A549 (cell line): ENCODE results near the gene TBC1D32. TPM values are rescaled to one million over a fixed set of nuclear protein-coding genes. Genes with fewer than 3 reads are reported as not detected.

Experiments used
- ATAC-seq, 2 experiments: fragments of 200-7000 bp in 1 of 2; fragments of >200 bp in 1 of 2; cut with Nextera tagmentation in 1 of 2; cut with Tn5 transposase in 1 of 2; 3 replicates each; pipeline versions ENCODE4 v1.8.0 to v1.9.1; 2018 to 2020; ENCODE audit warnings: mild to moderate bottlenecking in 1 of 2, moderate library complexity in 1 of 2
- CTCF ChIA-PET: fragments of 300-600 bp; sonication (Branson Sonifier 250); formaldehyde crosslinking; extraction: SDS; loops from one replicate; lab custom pipeline; 2021; ENCODE audit warnings: antibody characterized with exemption, inconsistent platforms; lab: Yijun Ruan, JAX
- POLR2A ChIA-PET: fragments of 350-600 bp; formaldehyde crosslinking; extraction: SDS; loops from one replicate; lab custom pipeline; 2021; ENCODE audit warnings: antibody characterized with exemption, inconsistent platforms; lab: Yijun Ruan, JAX
- DNase-seq, 2 experiments: peaks; one replicate each; pipeline versions ENCODE4 v3.0.0 to v3.0.0-alpha.2; 2011 to 2016; ENCODE audit warnings: low read depth in 1 of 2, low spot score in 1 of 2
- FAIRE-seq: peaks from 2 replicates; lab custom pipeline; 2011; peaks lifted over from hg19 to GRCh38; lab: Jason Lieb, UNC
- H3K27ac ChIP-seq, 2 experiments: fragments of >200 bp; sonication (Bioruptor Twin); formaldehyde crosslinking; 3 replicates each; pipeline ENCODE4 v1.5.1; 2016 to 2017
- H3K4me1 ChIP-seq: fragments of >200 bp; sonication (Bioruptor Twin); formaldehyde crosslinking; 3 replicates; pipeline ENCODE4 v1.6.1; 2016
- H3K4me2 ChIP-seq: fragments of >200 bp; sonication (Bioruptor Twin); formaldehyde crosslinking; 3 replicates; pipeline ENCODE4 v1.6.1; 2016
- H3K4me3 ChIP-seq: fragments of >200 bp; sonication (Bioruptor Twin); formaldehyde crosslinking; 3 replicates; pipeline ENCODE4 v1.5.1; 2016
- H3K9me3 ChIP-seq: fragments of >200 bp; sonication (Bioruptor Twin); formaldehyde crosslinking; 3 replicates; pipeline ENCODE4 v1.6.1; 2016
- BHLHE40 ChIP-seq: IDR thresholded peaks from 2 replicates; pipeline ENCODE4 v1.6.1; 2012; ENCODE audit warnings: low read depth, low read length, inconsistent platforms
- CBX8 ChIP-seq: fragments of 200-600 bp; sonication (generic); IDR thresholded peaks from 2 replicates; pipeline ENCODE4 v1.6.1; 2016
- CEBPB ChIP-seq, 2 experiments: fragments of >200 bp in 1 of 2; sonication (Bioruptor Twin) in 1 of 2; formaldehyde crosslinking in 1 of 2; IDR thresholded peaks; 2 replicates each; pipeline ENCODE4 v1.6.1; 2012 to 2016
- E2F6 ChIP-seq: IDR thresholded peaks from 2 replicates; pipeline ENCODE4 v1.6.1; 2012; ENCODE audit warnings: low read depth, borderline replicate concordance
- EHMT2 ChIP-seq: fragments of 200-600 bp; sonication (generic); IDR thresholded peaks from 2 replicates; pipeline ENCODE4 v1.6.1; 2016; ENCODE audit warnings: antibody characterized with exemption, low read depth, mild to moderate bottlenecking, moderate library complexity
- ELK1 ChIP-seq: fragments of 150-350 bp; IDR thresholded peaks from 2 replicates; pipeline ENCODE4 v1.6.1; 2014; ENCODE audit warnings: low read depth, mild to moderate bottlenecking, low read length
- EP300 ChIP-seq, 2 experiments: fragments of >200 bp; sonication (Bioruptor Twin); formaldehyde crosslinking; IDR thresholded peaks; 2 replicates in 1 of 2; 3 replicates in 1 of 2; pipeline ENCODE4 v1.6.1; 2016 to 2017
- FOSB ChIP-seq: fragments of 250-450 bp; sonication (Bioruptor Pico); IDR thresholded peaks from 2 replicates; pipeline ENCODE4 v1.5.0; 2020; ENCODE audit warnings: mild to moderate bottlenecking, moderate library complexity
- FOXS1 ChIP-seq: fragments of 250-450 bp; sonication (Bioruptor Pico); IDR thresholded peaks from 2 replicates; pipeline ENCODE4 v1.5.0; 2020; ENCODE audit warnings: mild to moderate bottlenecking, moderate library complexity
- HES2 ChIP-seq: fragments of >200 bp; sonication (Bioruptor Twin); formaldehyde crosslinking; IDR thresholded peaks from 2 replicates; pipeline ENCODE4 v1.6.1; 2016
- HEYL ChIP-seq: fragments of 250-450 bp; sonication (Bioruptor Pico); IDR thresholded peaks from 2 replicates; pipeline ENCODE4 v1.8.0; 2021; ENCODE audit warnings: mild to moderate bottlenecking, moderate library complexity
- HMGXB4 ChIP-seq: fragments of 250-450 bp; sonication (Bioruptor Pico); IDR thresholded peaks from 2 replicates; pipeline ENCODE4 v1.5.0; 2021; ENCODE audit warnings: mild to moderate bottlenecking, moderate library complexity, borderline replicate concordance
- HOXA7 ChIP-seq: fragments of 250-450 bp; sonication (Bioruptor Pico); IDR thresholded peaks from 2 replicates; pipeline ENCODE4 v1.5.0; 2020; ENCODE audit warnings: mild to moderate bottlenecking, moderate library complexity
- HOXB5 ChIP-seq: fragments of 250-450 bp; sonication (Bioruptor Pico); IDR thresholded peaks from 2 replicates; pipeline ENCODE4 v1.5.0; 2020; ENCODE audit warnings: mild to moderate bottlenecking, moderate library complexity
- JUN ChIP-seq, 2 experiments: fragments of >200 bp; sonication (Bioruptor Twin); formaldehyde crosslinking; IDR thresholded peaks; 2 replicates in 1 of 2; 3 replicates in 1 of 2; pipeline ENCODE4 v1.6.1; 2016 to 2017
- JUNB ChIP-seq: fragments of >200 bp; sonication (Bioruptor Twin); formaldehyde crosslinking; IDR thresholded peaks from 2 replicates; pipeline ENCODE4 v1.6.1; 2016
- KDM1A ChIP-seq: fragments of 200-600 bp; sonication (generic); IDR thresholded peaks from 2 replicates; pipeline ENCODE4 v1.6.1; 2016; ENCODE audit warnings: low read depth, mild to moderate bottlenecking
- KDM5A ChIP-seq: fragments of 200-600 bp; sonication (generic); IDR thresholded peaks from 2 replicates; pipeline ENCODE4 v1.6.1; 2016; ENCODE audit warnings: antibody characterized with exemption, mild to moderate bottlenecking
- MAFK ChIP-seq: fragments of 450-650 bp; IDR thresholded peaks from 2 replicates; pipeline ENCODE4 v1.6.1; 2014; ENCODE audit not compliant: partially characterized antibody
- MAX ChIP-seq: IDR thresholded peaks from 2 replicates; pipeline ENCODE4 v1.6.1; 2012
- MYC ChIP-seq: IDR thresholded peaks from 2 replicates; pipeline ENCODE4 v1.6.1; 2012; ENCODE audit warnings: mild to moderate bottlenecking, inconsistent platforms, low read length, improper control_type of control experiment, borderline replicate concordance
- NPAS2 ChIP-seq: fragments of 250-450 bp; sonication (Bioruptor Pico); IDR thresholded peaks from 2 replicates; pipeline ENCODE4 v1.8.0; 2022; ENCODE audit warnings: mild to moderate bottlenecking, moderate library complexity, borderline replicate concordance
- POLR2A ChIP-seq: IDR thresholded peaks from 2 replicates; pipeline ENCODE4 v1.6.1; 2012; ENCODE audit warnings: mild to moderate bottlenecking, low read length
- RFX5 ChIP-seq: fragments of 450-650 bp; IDR thresholded peaks from 2 replicates; pipeline ENCODE4 v1.7.1; 2014; ENCODE audit warnings: antibody characterized with exemption, mild to moderate bottlenecking, moderate library complexity
- TFCP2L1 ChIP-seq: fragments of 250-450 bp; sonication (Bioruptor Pico); IDR thresholded peaks from 2 replicates; pipeline ENCODE4 v1.5.0; 2021; ENCODE audit warnings: mild to moderate bottlenecking
- TP53 ChIP-seq: fragments of 250-450 bp; sonication (Bioruptor Pico); IDR thresholded peaks from 2 replicates; pipeline ENCODE4 v1.5.0; 2021; ENCODE audit warnings: mild to moderate bottlenecking, moderate library complexity
- USF2 ChIP-seq: fragments of 450-650 bp; IDR thresholded peaks from 2 replicates; pipeline ENCODE4 v1.6.1; 2014; ENCODE audit warnings: antibody characterized with exemption
- ZFP36 ChIP-seq: fragments of 450-650 bp; IDR thresholded peaks from 2 replicates; pipeline ENCODE4 v1.6.1; 2014; ENCODE audit warnings: borderline replicate concordance; ENCODE audit not compliant: partially characterized antibody
- WGBS: methylation state at CpG from one replicate; pipeline ENCODE4 v1.1.6; 2017; ENCODE audit errors: missing lambda C conversion rate; 5-methylcytosine and 5-hydroxymethylcytosine counted together
- polyA plus RNA-seq, 4 experiments: library from polyadenylated mRNA; depleted of rRNA in 3 of 4; stranded (reverse); fragments of >200 nt; fragmentation: RNase III in 1 of 4; extraction: RNeasy Plus Mini Kit Qiagen cat#74134 plus additional on column Dnase treatment in 1 of 4; gene quantifications; 2 replicates in 3 of 4; 3 replicates in 1 of 4; pipeline ENCODE4 v1.2.3, GENCODE V29; 2011 to 2017

TBC1D32 gene
- polyA plus RNA-seq, 2 of the 4 experiments (the other 2 are of a cell fraction): 2.1 to 4.4 TPM

- POLR2A ChIA-PET: no interaction called here
- TF ChIP-seq HOXB5 (CRISPR knock-in tag) (no peak), CBX8 (no peak), FOSB (CRISPR knock-in tag) (no peak), HOXA7 (CRISPR knock-in tag) (no peak), HMGXB4 (CRISPR knock-in tag) (no peak), CEBPB (IDR thresholded peaks at IDR 0.05) (no peak), KDM1A (no peak), ZFP36 (no peak), E2F6 (no peak), JUN (IDR thresholded peaks at IDR 0.05) (no peak)
- Histone ChIP-seq H3K9me3 (no peaks in the 10 kb centered on the region), H3K4me1 (no peaks in the 10 kb centered on the region), H3K27ac (no peak overlapping the region), H3K4me3 (no peak overlapping the region), H3K4me2 (no peak overlapping the region)
- CTCF ChIA-PET: no interaction called here
- FAIRE-seq (no peak), ATAC-seq (no peak), DNase-seq (no peak)
These were observed 86.9 kb downstream of the TBC1D32 start for GRCh38 chr6:121247386-121247785.

GRCh38 chr6:121242386-121242785, 91.9 kb downstream of the TBC1D32 start:
- Histone ChIP-seq H3K4me1 (no peaks in the 10 kb centered on the region), H3K9me3 (no peaks in the 10 kb centered on the region), H3K27ac (no peak overlapping the region), H3K4me3 (no peak overlapping the region), H3K4me2 (no peak overlapping the region)
- 88% methylated on average over 2 of the region's 2 CpGs for WGBS
- ChIA-PET POLR2A (no interaction called here), CTCF (no interaction called here)
- FAIRE-seq: no peak
- no peak for DNase-seq
- no peak for TF ChIP-seq KDM1A
- peak; percentile 79 for TF ChIP-seq MAFK
- no peak for ATAC-seq

GRCh38 chr6:121237859-121238258, 96.4 kb downstream of the TBC1D32 start:
- ATAC-seq: no peak
- Histone ChIP-seq H3K9me3 (no peaks in the 10 kb centered on the region), H3K4me3 (no peak overlapping the region), H3K4me1 (no peaks in the 10 kb centered on the region), H3K4me2 (no peak overlapping the region), H3K27ac (no peak overlapping the region)
- DNase-seq: no peak
- CTCF ChIA-PET: no interaction called here
- WGBS: 100% methylated on average over 1 of the region's 1 CpG
- POLR2A ChIA-PET: no interaction called here
- no peak for FAIRE-seq
- no peak for TF ChIP-seq TP53
- no peak for TF ChIP-seq ELK1
- TF ChIP-seq NPAS2: no peak
- TF ChIP-seq HES2: no peak
- TF ChIP-seq HEYL (CRISPR knock-in tag): no peak
- no peak for TF ChIP-seq MAFK
- no peak for TF ChIP-seq JUNB

GRCh38 chr6:121236984-121237383, 97.3 kb downstream of the TBC1D32 start:
- no peak for DNase-seq
- Histone ChIP-seq H3K4me3 (no peak overlapping the region), H3K27ac (no peak overlapping the region), H3K4me1 (no peaks in the 10 kb centered on the region), H3K4me2 (no peak overlapping the region), H3K9me3 (no peaks in the 10 kb centered on the region)
- ChIA-PET POLR2A (no interaction called here), CTCF (no interaction called here)
- no peak for FAIRE-seq
- ATAC-seq: no peak
- TF ChIP-seq KDM5A (no peak), EHMT2 (no peak), BHLHE40 (no peak), POLR2A (no peak), USF2 (no peak), FOXS1 (CRISPR knock-in tag) (no peak), ELK1 (no peak), MAX (no peak), MYC (no peak), RFX5 (no peak), TFCP2L1 (no peak), JUNB (no peak), CBX8 (no peak), KDM1A (no peak), EP300 (IDR thresholded peaks at IDR 0.05) (no peak)
